Body of pancreas (tissue), 4 donors: ENCODE results near the gene OGFOD2.

ENCODE experiments used
- POLR2A ChIP-seq, 3 donors: fragments of 450-650 bp; IDR thresholded peaks; one replicate each; pipeline ENCODE4 v1.6.1; 2016; ENCODE audit warnings: antibody characterized with exemption in 3 of 3, mild to moderate bottlenecking in 2 of 3
- TF ChIP-seq, protein P1 (sequence below), 7 experiments: fragments of 450-650 bp in 4 of 7; fragments of 200-600 bp in 3 of 7; sonication (generic) in 3 of 7; IDR thresholded peaks; one replicate each; pipeline ENCODE4 v1.5.1; 2016 to 2019; ENCODE audit warnings: antibody characterized with exemption in 7 of 7

DNA sequence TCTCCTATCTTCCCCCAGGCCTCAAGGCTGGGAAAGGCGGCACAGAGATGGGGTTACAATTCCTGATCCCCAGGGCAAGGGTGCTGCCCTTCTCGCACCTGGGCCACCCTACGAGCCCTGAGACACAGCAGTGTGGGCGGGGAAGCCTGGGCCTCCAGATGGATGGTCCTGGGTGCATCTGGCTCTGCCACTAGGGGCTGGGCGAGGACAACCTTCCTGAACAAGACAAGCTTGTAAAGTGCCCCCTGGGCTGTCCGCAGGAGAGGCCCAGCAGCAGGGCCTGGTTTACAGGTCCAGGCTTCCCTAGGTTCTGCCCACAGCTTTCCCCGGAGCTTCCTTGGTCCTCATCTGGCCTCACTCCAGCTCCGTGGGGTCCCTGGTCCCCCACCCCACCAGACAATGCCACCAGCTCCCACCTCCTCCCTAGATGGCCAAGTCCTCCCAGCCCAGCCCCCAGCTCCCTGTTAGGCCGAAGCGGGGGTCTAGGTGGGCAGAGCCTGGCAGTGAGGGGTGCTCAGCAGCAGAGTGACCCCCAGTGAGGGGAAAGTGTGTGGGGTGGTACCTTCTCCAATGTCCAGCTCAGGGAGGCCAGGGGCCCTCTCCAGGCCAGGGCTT is 14.3 kb downstream of the OGFOD2 start:
- TF ChIP-seq, protein P1, sequence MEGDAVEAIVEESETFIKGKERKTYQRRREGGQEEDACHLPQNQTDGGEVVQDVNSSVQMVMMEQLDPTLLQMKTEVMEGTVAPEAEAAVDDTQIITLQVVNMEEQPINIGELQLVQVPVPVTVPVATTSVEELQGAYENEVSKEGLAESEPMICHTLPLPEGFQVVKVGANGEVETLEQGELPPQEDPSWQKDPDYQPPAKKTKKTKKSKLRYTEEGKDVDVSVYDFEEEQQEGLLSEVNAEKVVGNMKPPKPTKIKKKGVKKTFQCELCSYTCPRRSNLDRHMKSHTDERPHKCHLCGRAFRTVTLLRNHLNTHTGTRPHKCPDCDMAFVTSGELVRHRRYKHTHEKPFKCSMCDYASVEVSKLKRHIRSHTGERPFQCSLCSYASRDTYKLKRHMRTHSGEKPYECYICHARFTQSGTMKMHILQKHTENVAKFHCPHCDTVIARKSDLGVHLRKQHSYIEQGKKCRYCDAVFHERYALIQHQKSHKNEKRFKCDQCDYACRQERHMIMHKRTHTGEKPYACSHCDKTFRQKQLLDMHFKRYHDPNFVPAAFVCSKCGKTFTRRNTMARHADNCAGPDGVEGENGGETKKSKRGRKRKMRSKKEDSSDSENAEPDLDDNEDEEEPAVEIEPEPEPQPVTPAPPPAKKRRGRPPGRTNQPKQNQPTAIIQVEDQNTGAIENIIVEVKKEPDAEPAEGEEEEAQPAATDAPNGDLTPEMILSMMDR (IDR thresholded peaks at IDR 0.05) = no peak
- no peak for TF ChIP-seq POLR2A (IDR thresholded peaks at IDR 0.05)
